Endothelial cell of umbilical vein (primary cell): Measurements from ENCODE around the gene SEMA5A. TPM values are rescaled to one million over a fixed set of nuclear protein-coding genes. Genes with fewer than 3 reads are reported as not detected.

Source experiments
- BruUV-seq: library from RNA; stranded (reverse); fragments of 400-500 nt; replicated peaks from 2 replicates; lab custom pipeline; 2021; lab: Mats Ljungman, UMichigan
- CTCF ChIA-PET: fragments of 300-600, 350-600 bp; sonication (Branson Sonifier 250); formaldehyde crosslinking; loops from one replicate; lab custom pipeline; 2021; ENCODE audit warnings: antibody characterized with exemption, inconsistent platforms; lab: Charles Lee
- POLR2A ChIA-PET: fragments of 300-600, 350-600 bp; sonication (Branson Sonifier 250); formaldehyde crosslinking; loops from one replicate; lab custom pipeline; 2021; ENCODE audit warnings: antibody characterized with exemption, inconsistent platforms; lab: Charles Lee
- DNase-seq: peaks from one replicate; pipeline ENCODE4 v3.0.0-alpha.2; 2011; ENCODE audit warnings: low read depth, low spot score
- FAIRE-seq: peaks from 2 replicates; lab custom pipeline; 2011; peaks lifted over from hg19 to GRCh38; lab: Jason Lieb, UNC
- H2AFZ ChIP-seq: 2 replicates; pipeline ENCODE4 v1.6.0; 2012; ENCODE audit warnings: low read depth, low read length, control low read depth, inconsistent platforms
- H3K27ac ChIP-seq: 2 replicates; pipeline ENCODE4 v1.5.1; 2011; ENCODE audit warnings: low read depth, mild to moderate bottlenecking, control low read depth, low read length, moderate library complexity; ENCODE audit not compliant: insufficient read depth
- H3K27me3 ChIP-seq, 2 experiments: 2 replicates each; pipeline versions ENCODE4 v1.6.0 to v1.6.1; 2011; ENCODE audit warnings: low read length in 2 of 2, mixed read lengths in 1 of 2; ENCODE audit not compliant: control insufficient read depth in 2 of 2, insufficient read depth in 2 of 2
- H3K36me3 ChIP-seq, 2 experiments: 2 replicates in 1 of 2; 3 replicates in 1 of 2; pipeline ENCODE4 v1.5.1; 2011; ENCODE audit warnings: low read length in 2 of 2, mild to moderate bottlenecking in 1 of 2, moderate library complexity in 1 of 2; ENCODE audit not compliant: control insufficient read depth in 2 of 2, insufficient read depth in 2 of 2; ENCODE audit errors: extremely low read depth in 1 of 2
- H3K4me1 ChIP-seq: 3 replicates; pipeline ENCODE4 v1.5.1; 2011; ENCODE audit warnings: mild to moderate bottlenecking, low read length; ENCODE audit not compliant: control insufficient read depth, insufficient read depth; ENCODE audit errors: extremely low read depth
- H3K4me2 ChIP-seq: 2 replicates; pipeline ENCODE4 v1.6.1; 2011; ENCODE audit warnings: low read length, control low read depth, mixed read lengths; ENCODE audit not compliant: insufficient read depth
- H3K4me3 ChIP-seq, 3 experiments: fragments of 200-600 bp in 1 of 3; sonication (generic), shearing (Covaris generic) in 1 of 3; replicated peaks in 1 of 3; 2 replicates each; pipeline ENCODE4 v1.5.1; 2011 to 2016; ENCODE audit warnings: control low read depth in 3 of 3, low read length in 3 of 3, mild to moderate bottlenecking in 2 of 3, inconsistent platforms in 1 of 3, low read depth in 1 of 3, moderate library complexity in 1 of 3; ENCODE audit not compliant: insufficient read depth in 1 of 3
- H3K79me2 ChIP-seq: 2 replicates; pipeline ENCODE4 v1.6.0; 2012; ENCODE audit warnings: low read length, inconsistent platforms; ENCODE audit not compliant: control insufficient read depth, insufficient read depth
- H3K9ac ChIP-seq: replicated peaks from 2 replicates; pipeline ENCODE3; 2011; ENCODE audit warnings: low read length, control low read depth; ENCODE audit not compliant: insufficient read depth; ENCODE audit errors: extremely low read depth
- H3K9me1 ChIP-seq: replicated peaks from 3 replicates; pipeline ENCODE4 v1.6.0; 2011; ENCODE audit warnings: mild to moderate bottlenecking, low read length; ENCODE audit not compliant: control insufficient read depth, insufficient read depth; ENCODE audit errors: extremely low read depth
- H3K9me3 ChIP-seq: replicated peaks from 2 replicates; pipeline ENCODE4 v1.5.1; 2012; ENCODE audit warnings: low read length, inconsistent platforms; ENCODE audit not compliant: control insufficient read depth, insufficient read depth
- H4K20me1 ChIP-seq: replicated peaks from 2 replicates; pipeline ENCODE3; 2011; ENCODE audit warnings: mild to moderate bottlenecking, low read length; ENCODE audit not compliant: control insufficient read depth, insufficient read depth; ENCODE audit errors: extremely low read depth
- EZH2 ChIP-seq: IDR thresholded peaks from 2 replicates; pipeline ENCODE4 v1.6.1; 2012; ENCODE audit warnings: borderline replicate concordance, low read depth, mild to moderate bottlenecking, moderate library complexity, low read length, inconsistent platforms; ENCODE audit not compliant: severe bottlenecking
- FOS ChIP-seq: IDR thresholded peaks from 2 replicates; pipeline ENCODE4 v1.6.1; 2011; ENCODE audit warnings: mild to moderate bottlenecking, low read length, moderate library complexity, borderline replicate concordance; ENCODE audit not compliant: insufficient read depth
- GATA2 ChIP-seq: IDR thresholded peaks from 2 replicates; pipeline ENCODE4 v1.7.0; 2011; ENCODE audit warnings: low read depth, mild to moderate bottlenecking, moderate library complexity, mixed read lengths, low read length; ENCODE audit not compliant: insufficient read length, insufficient read depth
- JUN ChIP-seq: IDR thresholded peaks from 2 replicates; pipeline ENCODE4 v1.6.1; 2011; ENCODE audit warnings: borderline replicate concordance, low read depth; ENCODE audit not compliant: insufficient read length, insufficient read depth
- MAX ChIP-seq: IDR thresholded peaks from 2 replicates; pipeline ENCODE4 v1.6.1; 2011; ENCODE audit not compliant: insufficient read depth, insufficient read length
- MYC ChIP-seq: IDR thresholded peaks from one replicate; pipeline ENCODE4 v1.6.1; 2011; ENCODE audit warnings: mild to moderate bottlenecking, low read depth, low read length
- POLR2A ChIP-seq: IDR thresholded peaks from 2 replicates; pipeline ENCODE4 v1.6.1; 2012; ENCODE audit warnings: low read depth, mild to moderate bottlenecking, control low read depth, low read length
- POLR2AphosphoS5 ChIP-seq: IDR thresholded peaks from 2 replicates; pipeline ENCODE4 v1.6.1; 2012; ENCODE audit warnings: low read depth, mild to moderate bottlenecking, control low read depth, low read length, moderate library complexity; ENCODE audit not compliant: insufficient read depth
- dilution Hi-C: fragments of 300-500 bp; cut with MboI; formaldehyde crosslinking; loops from one replicate; pipeline ENCODE4 v1.15.0; 2019; ENCODE audit warnings: low sequenced_read_pairs; ENCODE audit not compliant: extremely low pct_ligation_motif_present
- intact Hi-C: fragments of 100-400 bp; cut with micrococcal nuclease; formaldehyde crosslinking; loops from one replicate; pipeline ENCODE4 v1.10.0; 2022
- polyA plus RNA-seq, 4 experiments: library from polyadenylated mRNA; depleted of rRNA in 3 of 4; stranded (reverse) in 3 of 4; unstranded in 1 of 4; fragments of >200 nt; gene quantifications; 2 replicates each; pipeline versions ENCODE4 v1.2.1 to v1.2.3, GENCODE V29; 2011 to 2012; ENCODE audit warnings: missing spikeins in 1 of 4
- total RNA-seq: library from RNA; stranded (reverse); gene quantifications from 2 replicates; pipeline ENCODE4 v1.2.3, GENCODE V29; 2021
- TF ChIP-seq, protein P1 (sequence below), 2 donors: IDR thresholded peaks; 1 replicate in 1 of 2; 2 replicates in 1 of 2; pipeline ENCODE4 v1.5.1; 2011; ENCODE audit warnings: low read length in 2 of 2, mild to moderate bottlenecking in 2 of 2, moderate library complexity in 2 of 2, control low read depth in 1 of 2, inconsistent platforms in 1 of 2, low read depth in 1 of 2; ENCODE audit not compliant: insufficient read depth in 1 of 2; ENCODE audit errors: extremely low read depth in 1 of 2

SEMA5A gene
- total and polyA plus RNA-seq, 2 donors (not counting 3 experiments of a cell fraction or from before 2014, with no cell fraction given), result 0.04 to 0.06 TPM

- CTCF ChIA-PET, result no interaction called here
Observed at GRCh38 chr5:9500193-9500592, 45.7 kb downstream of the SEMA5A start.

GRCh38 chr5:9499498-9499876 is 46.4 kb downstream of the SEMA5A start:
- no peaks in the 10 kb centered on the region for H3K9me1 ChIP-seq
- H3K4me1 ChIP-seq, result no peaks in the 10 kb centered on the region
- H3K9me3 ChIP-seq, result no peaks in the 10 kb centered on the region
- ChIA-PET CTCF (no interaction called here), POLR2A (no interaction called here)
- no peak for FAIRE-seq
- intact Hi-C loops, result no loop called here
- H3K4me3 ChIP-seq, result no peak overlapping the region
- TF ChIP-seq EZH2 (no peak), JUN (no peak), POLR2A (no peak), MYC (no peak), POLR2AphosphoS5 (no peak), GATA2 (no peak), FOS (no peak), MAX (no peak)
- TF ChIP-seq, protein P1, sequence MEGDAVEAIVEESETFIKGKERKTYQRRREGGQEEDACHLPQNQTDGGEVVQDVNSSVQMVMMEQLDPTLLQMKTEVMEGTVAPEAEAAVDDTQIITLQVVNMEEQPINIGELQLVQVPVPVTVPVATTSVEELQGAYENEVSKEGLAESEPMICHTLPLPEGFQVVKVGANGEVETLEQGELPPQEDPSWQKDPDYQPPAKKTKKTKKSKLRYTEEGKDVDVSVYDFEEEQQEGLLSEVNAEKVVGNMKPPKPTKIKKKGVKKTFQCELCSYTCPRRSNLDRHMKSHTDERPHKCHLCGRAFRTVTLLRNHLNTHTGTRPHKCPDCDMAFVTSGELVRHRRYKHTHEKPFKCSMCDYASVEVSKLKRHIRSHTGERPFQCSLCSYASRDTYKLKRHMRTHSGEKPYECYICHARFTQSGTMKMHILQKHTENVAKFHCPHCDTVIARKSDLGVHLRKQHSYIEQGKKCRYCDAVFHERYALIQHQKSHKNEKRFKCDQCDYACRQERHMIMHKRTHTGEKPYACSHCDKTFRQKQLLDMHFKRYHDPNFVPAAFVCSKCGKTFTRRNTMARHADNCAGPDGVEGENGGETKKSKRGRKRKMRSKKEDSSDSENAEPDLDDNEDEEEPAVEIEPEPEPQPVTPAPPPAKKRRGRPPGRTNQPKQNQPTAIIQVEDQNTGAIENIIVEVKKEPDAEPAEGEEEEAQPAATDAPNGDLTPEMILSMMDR (IDR thresholded peaks at IDR 0.05; ENCODE audit: extremely low read depth in 1 of 2, insufficient read depth in 1 of 2, low read depth in 1 of 2, low read length in 2 of 2), result no peak
- no peak for DNase-seq
- H3K36me3 ChIP-seq, result no peaks in the 10 kb centered on the region
- H3K27me3 ChIP-seq, result no peaks in the 10 kb centered on the region
- H3K79me2 ChIP-seq, result no peaks in the 10 kb centered on the region
- H4K20me1 ChIP-seq, result no peaks in the 10 kb centered on the region
- no peak overlapping the region for H2AFZ ChIP-seq
- H3K27ac ChIP-seq, result no peak overlapping the region
- H3K4me2 ChIP-seq, result no peak overlapping the region
- dilution Hi-C loops, result no loop called here
- BruUV-seq, result no TSS peak
- H3K9ac ChIP-seq, result no peak overlapping the region

More at GRCh38 chr5:9500193-9500592, 45.7 kb downstream of the SEMA5A start:
- DNase-seq, result no peak
- Histone ChIP-seq H3K27me3 (no peaks in the 10 kb centered on the region), H3K9ac (no peak overlapping the region), H3K4me2 (no peak overlapping the region), H3K9me1 (no peaks in the 10 kb centered on the region), H3K9me3 (no peaks in the 10 kb centered on the region), H3K27ac (no peak overlapping the region), H2AFZ (no peak overlapping the region), H3K79me2 (no peaks in the 10 kb centered on the region), H4K20me1 (no peaks in the 10 kb centered on the region), H3K4me1 (no peaks in the 10 kb centered on the region), H3K4me3 (no peak overlapping the region), H3K36me3 (no peaks in the 10 kb centered on the region)
- no TSS peak for BruUV-seq
- TF ChIP-seq MAX (no peak), FOS (no peak), GATA2 (no peak), POLR2A (no peak), MYC (no peak)
- dilution Hi-C loops (no loop called here), intact Hi-C loops (no loop called here)
- no peak for FAIRE-seq
- POLR2A ChIA-PET, result no interaction called here
